Naive thymus-derived CD8-positive, alpha-beta T cell (primary cell): ENCODE results near the gene SOX10. TPM values are rescaled to one million over a fixed set of nuclear protein-coding genes. Genes with fewer than 3 reads are reported as not detected.
"Not testable (repeated sequence)": the region's sequence is repeated elsewhere in the genome, so short reads cannot be mapped to it uniquely, and the experiment has no call there.

Source experiments
- ATAC-seq, 2 donors: fragments of 150-1000 bp; cut with Tn5 transposase in 1 of 2; sonication (Bioruptor Pico), chemical (Tn5 transposase) in 1 of 2; 1 replicate in 1 of 2; 2 replicates in 1 of 2; pipeline ENCODE4 v1.10.0; 2021; ENCODE audit warnings: mild to moderate bottlenecking in 2 of 2, moderate library complexity in 2 of 2
- POLR2A ChIA-PET: fragments of 350-600 bp; sonication (Branson Sonifier 250); formaldehyde crosslinking; loops from one replicate; lab custom pipeline; 2021; ENCODE audit warnings: antibody characterized with exemption; lab: Charles Lee
- DNase-seq, 10 donors: peaks; one replicate each; pipeline versions ENCODE4 v3.0.0 to v3.0.0-alpha.2; 2020 to 2022
- H3K27ac Mint-ChIP-seq, 10 donors: one replicate each; pipeline ENCODE4 v1.8.0; 2020 to 2022; ENCODE audit warnings: mild to moderate bottlenecking in 10 of 10, mixed read lengths in 10 of 10, moderate library complexity in 4 of 10, inconsistent platforms in 1 of 10
- H3K27me3 Mint-ChIP-seq, 5 donors: one replicate each; pipeline ENCODE4 v1.8.0; 2021 to 2022; ENCODE audit warnings: mixed read lengths in 5 of 5
- H3K36me3 Mint-ChIP-seq, 3 donors: one replicate each; pipeline ENCODE4 v1.8.0; 2020 to 2022; ENCODE audit warnings: mixed read lengths in 3 of 3, mild to moderate bottlenecking in 2 of 3, inconsistent platforms in 1 of 3
- H3K4me1 Mint-ChIP-seq, 4 donors: one replicate each; pipeline ENCODE4 v1.8.0; 2021 to 2022; ENCODE audit warnings: mixed read lengths in 4 of 4
- H3K4me3 Mint-ChIP-seq, 10 donors: one replicate each; pipeline ENCODE4 v1.8.0; 2020 to 2022; ENCODE audit warnings: mild to moderate bottlenecking in 10 of 10, mixed read lengths in 10 of 10, moderate library complexity in 6 of 10, inconsistent platforms in 1 of 10
- H3K9me3 Mint-ChIP-seq, 9 donors: one replicate each; pipeline ENCODE4 v1.8.0; 2020 to 2022; ENCODE audit warnings: mixed read lengths in 9 of 9, mild to moderate bottlenecking in 3 of 9, inconsistent platforms in 1 of 9, moderate library complexity in 1 of 9
- polyA plus RNA-seq, 3 donors: library from polyadenylated mRNA; unstranded; fragments of 300-500 nt; fragmentation: Illumina TruSeq; gene quantifications; one replicate each; pipeline ENCODE4 v1.2.3, GENCODE V29; 2021
- total RNA-seq, 8 experiments: library from RNA in 2 of 8; stranded (reverse) in 2 of 8; gene quantifications; one replicate each; pipeline ENCODE4 v1.2.3 and lab custom pipeline; 2021 to 2026

Gene SOX10
- total and polyA plus RNA-seq, 5 experiments from 2014 or later = not detected

- H3K4me3 Mint-ChIP-seq, H3K27me3 Mint-ChIP-seq, DNase-seq, ATAC-seq, POLR2A ChIA-PET, H3K9me3 Mint-ChIP-seq: not testable (repeated sequence)
- peaks cover 0 to 14% (median 10%) of the 10 kb centered on the region in 3 donors for H3K36me3 Mint-ChIP-seq
- H3K27ac Mint-ChIP-seq = peak overlapping the region in 3 of 10 donors; percentile 24 to 47 (median 41)
- peaks cover 0 to 11% (median 3%) of the 10 kb centered on the region in 4 donors for H3K4me1 Mint-ChIP-seq
Measured at GRCh38 chr22:37976022-37976421, 8.3 kb downstream of the SOX10 start.

DNA sequence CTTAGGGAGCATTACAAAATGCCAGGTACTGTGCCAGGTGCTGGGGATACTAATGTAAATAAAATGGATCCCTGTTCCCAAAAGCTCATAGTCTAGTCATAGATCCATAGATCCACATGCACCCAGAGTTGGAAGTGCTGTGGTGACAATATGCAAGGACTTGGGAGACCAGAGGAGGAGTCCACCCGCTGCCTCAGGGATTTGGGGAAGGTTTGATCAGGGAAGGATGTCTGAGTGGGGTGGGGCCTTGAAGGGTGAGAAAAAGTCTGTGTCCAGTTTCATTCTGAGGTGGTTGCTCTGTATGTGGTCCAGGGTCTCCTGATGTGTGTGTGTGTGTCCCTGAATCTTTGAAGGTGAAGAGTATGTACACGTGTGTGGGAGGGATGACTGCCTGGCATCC, 9.2 kb downstream of the SOX10 start:
- POLR2A ChIA-PET = interaction anchor here (0.5 kb wide), 1 partner anchor 1046 kb away, joined by 4 read pairs; the partner anchor contains the start of gene APOBEC3D
- peaks cover 0 to 9% (median 3%) of the 10 kb centered on the region in 4 donors for H3K4me1 Mint-ChIP-seq
- H3K27me3 Mint-ChIP-seq = no peaks in the 10 kb centered on the region
- DNase-seq (no peak), ATAC-seq (no peak)
- H3K36me3 Mint-ChIP-seq = peaks cover 0 to 13% (median 12%) of the 10 kb centered on the region in 3 donors
- H3K27ac Mint-ChIP-seq = peak overlapping the region in 3 of 10 donors; percentile 15 to 34 (median 16)
- H3K4me3 Mint-ChIP-seq = no peak overlapping the region
- H3K9me3 Mint-ChIP-seq = no peaks in the 10 kb centered on the region

- Mint-ChIP-seq H3K27me3 (no peaks in the 10 kb centered on the region), H3K4me3 (no peak overlapping the region), H3K4me1 (peaks cover 0 to 7% (median 3%) of the 10 kb centered on the region in 4 donors), H3K36me3 (peaks cover 0 to 26% (median 16%) of the 10 kb centered on the region in 3 donors), H3K9me3 (no peaks in the 10 kb centered on the region), H3K27ac (peak overlapping the region in 1 of 10 donors; percentile 76)
- POLR2A ChIA-PET = interaction anchor here (0.5 kb wide), 1 partner anchor 1042 kb away, joined by 4 read pairs; no protein-coding TSS in a partner anchor
- no peak for ATAC-seq
- DNase-seq = no peak
Measured at GRCh38 chr22:37973271-37974170, 10.8 kb downstream of the SOX10 start.

DNA sequence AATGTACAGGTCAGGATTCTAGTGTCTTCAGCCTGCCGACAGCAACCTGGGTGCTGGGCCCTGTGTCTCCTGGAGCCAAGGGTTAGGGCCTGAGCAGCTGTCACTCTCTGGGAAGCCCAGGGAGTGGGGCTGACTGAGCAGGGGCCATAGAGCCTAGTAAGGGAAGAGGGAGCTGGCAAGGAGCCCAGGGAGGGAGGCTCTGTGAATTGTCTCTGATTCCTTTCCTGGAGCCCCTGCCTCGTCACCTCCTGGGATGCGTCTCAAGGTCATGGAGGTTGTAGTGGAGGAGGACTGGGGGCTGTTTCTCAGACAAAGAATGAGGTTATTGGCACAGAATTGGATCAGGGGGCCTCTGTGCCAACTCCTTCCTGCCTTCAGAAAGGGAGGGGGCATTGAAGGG, 11.8 kb downstream of the SOX10 start:
- DNase-seq (no peak), ATAC-seq (no peak)
- POLR2A ChIA-PET = no interaction called here
- Mint-ChIP-seq H3K27me3 (no peaks in the 10 kb centered on the region), H3K36me3 (peaks cover under 1 to 36% (median 20%) of the 10 kb centered on the region in 3 donors), H3K27ac (peak overlapping the region in 1 of 10 donors; percentile 51), H3K4me1 (peaks cover 0 to 11% (median 3%) of the 10 kb centered on the region in 4 donors), H3K4me3 (no peak overlapping the region), H3K9me3 (no peaks in the 10 kb centered on the region)

DNA sequence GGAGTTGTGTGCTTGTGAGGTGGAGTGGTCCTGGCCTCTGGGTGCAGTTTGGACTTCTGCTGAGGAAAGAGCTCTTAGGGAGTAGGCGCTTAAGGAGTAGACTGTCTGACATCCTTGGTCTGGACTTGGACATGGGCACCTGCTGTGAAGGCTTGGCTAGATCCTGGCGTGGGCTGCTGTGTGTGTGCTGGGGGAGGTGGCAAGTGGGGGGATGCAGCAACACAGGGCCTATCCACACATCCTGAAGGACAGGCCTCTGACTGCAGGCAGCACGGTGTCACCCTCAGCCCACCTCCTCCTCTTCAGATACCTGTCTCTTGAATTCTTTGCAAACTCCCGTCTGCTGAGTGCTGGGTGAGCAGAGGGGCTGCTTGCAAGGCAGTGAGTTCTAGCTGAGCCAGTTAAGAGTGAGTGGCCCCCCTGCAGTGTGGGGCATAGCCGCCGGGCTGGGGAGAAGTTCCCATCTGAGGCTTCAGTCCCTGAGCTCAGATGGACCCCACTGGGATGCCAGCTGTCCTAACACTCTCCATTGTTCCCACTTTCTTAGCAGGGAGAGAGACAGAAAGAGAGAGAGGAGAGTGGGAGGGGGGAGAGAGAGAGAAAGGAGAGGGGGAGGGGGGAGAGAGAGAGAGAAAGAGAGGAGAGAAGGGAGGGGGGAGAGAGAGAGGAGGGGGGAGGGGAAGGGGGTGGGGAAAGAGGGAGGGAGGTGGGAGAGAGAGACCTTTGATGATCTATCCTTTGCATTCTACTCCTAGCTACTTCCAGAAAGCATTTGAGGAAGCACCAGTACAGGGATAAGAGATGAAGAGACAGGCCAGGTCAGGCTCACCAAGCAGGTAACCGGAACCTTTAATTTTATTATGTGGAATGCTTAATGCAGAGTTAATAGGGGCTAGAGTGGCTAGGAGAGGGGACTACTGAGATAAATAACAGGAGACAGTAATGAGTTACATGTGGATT, 12.6 kb downstream of the SOX10 start:
- Mint-ChIP-seq H3K4me1 (peaks cover 0 to 12% (median 4%) of the 10 kb centered on the region in 4 donors), H3K4me3 (no peak overlapping the region), H3K36me3 (peaks cover 4 to 42% (median 26%) of the 10 kb centered on the region in 3 donors), H3K27ac (peak overlapping the region in 2 of 10 donors; percentile 51 to 56), H3K27me3 (no peaks in the 10 kb centered on the region), H3K9me3 (no peaks in the 10 kb centered on the region)
- ATAC-seq (no peak), DNase-seq (no peak)
- POLR2A ChIA-PET = no interaction called here

DNA sequence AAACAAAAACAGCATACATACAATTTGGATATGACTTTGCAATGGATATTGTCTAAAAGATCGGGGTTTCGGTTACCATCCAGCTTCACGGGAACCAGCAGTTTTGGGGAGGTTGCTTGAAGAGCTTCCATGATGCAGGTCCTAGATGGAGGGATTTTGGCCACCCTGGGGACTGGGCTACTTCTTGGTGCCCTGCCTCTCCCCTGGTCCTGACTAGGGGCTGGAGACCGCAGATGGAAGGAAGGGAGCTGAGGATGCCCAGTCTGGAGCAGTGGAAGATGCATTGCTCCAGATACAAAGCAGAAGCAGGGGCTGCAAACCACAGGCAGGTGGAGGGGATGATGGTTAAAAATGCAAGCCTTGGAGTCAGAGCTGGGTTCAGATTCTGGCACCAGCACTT, 13.5 kb downstream of the SOX10 start:
- Mint-ChIP-seq H3K27me3 (no peaks in the 10 kb centered on the region), H3K4me3 (no peak overlapping the region), H3K9me3 (no peaks in the 10 kb centered on the region), H3K36me3 (peaks cover 4 to 47% (median 23%) of the 10 kb centered on the region in 3 donors), H3K27ac (no peak overlapping the region), H3K4me1 (peaks cover 0 to 12% (median 6%) of the 10 kb centered on the region in 4 donors)
- ATAC-seq (no peak), DNase-seq (no peak)
- POLR2A ChIA-PET = no interaction called here

GRCh38 chr22:37968452-37969251, 15.7 kb downstream of the SOX10 start:
- H3K4me3 Mint-ChIP-seq = no peak overlapping the region
- peaks cover 2 to 16% (median 8%) of the 10 kb centered on the region in 4 donors for H3K4me1 Mint-ChIP-seq
- DNase-seq (no peak), ATAC-seq (no peak)
- H3K9me3 Mint-ChIP-seq = no peaks in the 10 kb centered on the region
- POLR2A ChIA-PET = interaction anchor here (0.7 kb wide), 1 partner anchor 15 kb away, joined by 3 read pairs; the partner anchor contains the start of genes C22orf23 and POLR2F
- peaks cover 4 to 46% (median 17%) of the 10 kb centered on the region in 3 donors for H3K36me3 Mint-ChIP-seq
- H3K27me3 Mint-ChIP-seq = no peaks in the 10 kb centered on the region
- no peak overlapping the region for H3K27ac Mint-ChIP-seq

DNA sequence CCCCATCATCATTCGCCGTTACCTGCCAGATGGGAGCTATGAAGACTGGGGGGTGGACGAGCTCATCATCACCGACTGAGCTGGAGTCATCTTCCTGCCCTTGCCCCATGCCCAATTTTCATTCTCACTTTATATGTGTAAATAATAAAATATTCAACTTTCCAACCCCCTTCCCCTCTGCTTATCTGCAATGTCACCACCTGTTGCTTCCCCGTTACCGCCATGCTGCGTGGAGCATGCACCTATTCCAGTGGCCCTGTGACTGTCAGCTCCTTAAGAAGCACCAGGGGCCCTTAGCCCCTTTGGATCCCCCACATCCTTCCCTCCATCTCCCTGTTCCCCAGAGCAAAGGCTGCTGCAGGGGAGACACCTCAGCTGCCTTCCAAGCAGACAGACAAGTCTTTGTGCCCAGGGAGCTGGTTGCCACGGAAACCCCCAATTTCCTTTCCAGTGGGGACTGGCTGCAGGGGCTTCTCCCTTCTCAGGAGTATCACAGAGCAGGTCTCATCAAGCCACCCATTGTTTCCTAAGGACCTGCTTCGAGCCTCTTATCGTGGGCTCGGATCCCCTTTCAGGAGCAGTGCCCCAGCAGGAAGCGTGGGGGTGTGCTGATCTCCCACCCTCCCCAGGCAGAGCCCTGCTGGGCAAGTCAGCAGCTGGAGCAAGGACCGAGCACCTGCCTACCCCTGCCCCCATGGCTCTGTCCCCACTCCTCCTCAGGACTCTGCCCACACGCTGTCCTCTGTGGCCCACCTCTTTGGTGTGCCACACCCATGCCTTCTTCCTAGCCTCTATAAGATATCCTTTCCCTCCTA, 16.5 kb downstream of the SOX10 start:
- no peak for DNase-seq
- Mint-ChIP-seq H3K27ac (no peak overlapping the region), H3K4me1 (peaks cover 2 to 16% (median 8%) of the 10 kb centered on the region in 4 donors), H3K4me3 (no peak overlapping the region), H3K27me3 (no peaks in the 10 kb centered on the region), H3K36me3 (peaks cover 4 to 52% (median 17%) of the 10 kb centered on the region in 3 donors), H3K9me3 (no peaks in the 10 kb centered on the region)
- no peak for ATAC-seq
- POLR2A ChIA-PET = no interaction called here

- H3K36me3 Mint-ChIP-seq = peaks cover 4 to 58% (median 17%) of the 10 kb centered on the region in 3 donors
Measured at GRCh38 chr22:37967147-37967546, 17.2 kb downstream of the SOX10 start.

DNA sequence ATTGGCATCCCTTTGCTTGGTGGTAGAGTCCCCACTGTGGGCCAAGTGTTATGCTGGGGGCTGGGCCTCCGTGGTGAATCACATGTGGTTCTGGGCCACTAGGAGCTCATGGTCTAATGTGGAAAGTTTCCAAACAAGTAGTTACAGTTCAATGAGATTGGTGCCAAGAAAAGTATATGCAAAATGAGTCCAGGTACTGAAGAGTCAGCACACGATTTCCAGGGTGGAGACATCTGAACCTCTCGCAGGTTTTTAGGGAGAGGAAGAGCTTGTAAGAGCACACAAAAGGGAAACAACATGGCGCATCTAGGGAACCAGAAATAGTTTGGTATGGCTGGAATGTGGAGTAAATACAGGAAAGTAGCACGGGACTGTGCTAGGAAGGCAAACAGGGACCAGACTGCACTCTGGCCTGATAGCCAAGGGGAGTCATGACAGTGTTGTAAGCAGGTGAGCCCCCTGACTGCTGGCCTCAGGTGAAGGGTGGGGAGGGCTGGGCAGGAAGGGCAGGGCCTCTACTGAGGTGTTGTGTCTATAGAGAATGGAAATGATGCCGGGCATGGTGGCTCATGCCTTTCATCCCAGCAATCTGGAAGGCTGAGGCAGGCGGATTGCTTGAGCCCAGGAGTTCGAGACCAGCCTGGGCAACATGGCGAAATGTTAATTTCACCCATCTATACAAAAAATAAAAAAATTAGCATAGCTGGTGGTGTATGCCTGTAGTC, 18.3 kb downstream of the SOX10 start:
- ATAC-seq (no peak), DNase-seq (no peak)
- Mint-ChIP-seq H3K36me3 (peaks cover 4 to 69% (median 21%) of the 10 kb centered on the region in 3 donors), H3K27me3 (no peaks in the 10 kb centered on the region), H3K4me1 (peaks cover 2 to 16% (median 7%) of the 10 kb centered on the region in 4 donors), H3K27ac (peak overlapping the region in 1 of 10 donors; percentile 21), H3K4me3 (no peak overlapping the region), H3K9me3 (no peaks in the 10 kb centered on the region)
- POLR2A ChIA-PET = interaction anchor here (0.6 kb wide), 2 partner anchors 17 to 363 kb away, joined by 3 to 4 read pairs; no protein-coding TSS in a partner anchor

More at GRCh38 chr22:37967147-37967546, 17.2 kb downstream of the SOX10 start:
- Mint-ChIP-seq H3K9me3 (no peaks in the 10 kb centered on the region), H3K27ac (no peak overlapping the region), H3K27me3 (no peaks in the 10 kb centered on the region), H3K4me1 (peaks cover 2 to 16% (median 8%) of the 10 kb centered on the region in 4 donors), H3K4me3 (no peak overlapping the region)
- POLR2A ChIA-PET = no interaction called here
- ATAC-seq (no peak), DNase-seq (no peak)
